Astrocyte (in vitro differentiated cells and primary cell): Measurements from ENCODE around the gene NCOA1.

ENCODE experiments used
- CTCF ChIP-seq: IDR thresholded peaks from 2 replicates; pipeline ENCODE4 v1.5.1; 2011; ENCODE audit warnings: low read depth, mild to moderate bottlenecking, inconsistent platforms, low read length, moderate library complexity; ENCODE audit not compliant: insufficient read depth
- EZH2 ChIP-seq: IDR thresholded peaks from 2 replicates; pipeline ENCODE4 v1.6.1; 2012; ENCODE audit warnings: mild to moderate bottlenecking, low read length, inconsistent platforms; ENCODE audit not compliant: insufficient read depth

- TF ChIP-seq EZH2: no peak
- no peak for TF ChIP-seq CTCF
These were observed 192.4 kb downstream of the NCOA1 start for GRCh38 chr2:24683408-24683807.
